Caco-2 (cell line): ENCODE data around the gene DYNC2H1. TPM values are rescaled to one million over a fixed set of nuclear protein-coding genes. Genes with fewer than 3 reads are reported as not detected.

ENCODE experiments used
- BruUV-seq: library from RNA; stranded (reverse); fragments of 400-500 nt; replicated peaks from 2 replicates; lab custom pipeline; 2021; lab: Mats Ljungman, UMichigan
- CTCF ChIA-PET: fragments of 300-600 bp; sonication (Branson Sonifier 250); formaldehyde crosslinking; loops from one replicate; lab custom pipeline; 2022; ENCODE audit warnings: antibody characterized with exemption; lab: Charles Lee
- POLR2A ChIA-PET: fragments of 300-600 bp; sonication (Branson Sonifier 250); formaldehyde crosslinking; loops from one replicate; lab custom pipeline; 2022; ENCODE audit warnings: antibody characterized with exemption; lab: Charles Lee
- DNase-seq, 2 experiments: peaks; one replicate each; pipeline versions ENCODE4 v3.0.0 to v3.0.0-alpha.2; 2020 to 2022
- H3K27me3 ChIP-seq: replicated peaks from 2 replicates; pipeline ENCODE4 v1.6.0; 2011; ENCODE audit warnings: low read length; ENCODE audit not compliant: control insufficient read depth, insufficient read depth
- H3K36me3 ChIP-seq: 2 replicates; pipeline ENCODE4 v1.5.1; 2011; ENCODE audit warnings: low read length; ENCODE audit not compliant: control insufficient read depth, insufficient read depth
- H3K4me1 ChIP-seq: fragments of 250-450 bp; sonication (Bioruptor Pico); 2 replicates; pipeline ENCODE4 v1.5.1; 2020; ENCODE audit warnings: mild to moderate bottlenecking
- H3K4me3 ChIP-seq: 2 replicates; pipeline ENCODE4 v1.5.1; 2011; ENCODE audit warnings: low read depth, mild to moderate bottlenecking, control low read depth, low read length
- H3K9me3 ChIP-seq: fragments of 250-450 bp; sonication (Bioruptor Pico); 2 replicates; pipeline ENCODE4 v1.5.1; 2020; ENCODE audit warnings: mild to moderate bottlenecking, moderate library complexity
- H3K27ac Mint-ChIP-seq: one replicate; pipeline ENCODE4 v1.8.0; 2022; ENCODE audit warnings: mixed read lengths; ENCODE audit not compliant: unreplicated experiment
- H3K27me3 Mint-ChIP-seq: one replicate; pipeline ENCODE4 v1.8.0; 2022; ENCODE audit warnings: mixed read lengths; ENCODE audit not compliant: insufficient read depth, unreplicated experiment
- H3K36me3 Mint-ChIP-seq: one replicate; pipeline ENCODE4 v1.8.0; 2022; ENCODE audit warnings: mild to moderate bottlenecking, mixed read lengths; ENCODE audit not compliant: insufficient read depth, unreplicated experiment
- H3K4me1 Mint-ChIP-seq: one replicate; pipeline ENCODE4 v1.8.0; 2022; ENCODE audit warnings: low read depth, mixed read lengths; ENCODE audit not compliant: unreplicated experiment
- H3K4me3 Mint-ChIP-seq: one replicate; pipeline ENCODE4 v1.8.0; 2022; ENCODE audit warnings: mild to moderate bottlenecking, moderate library complexity, mixed read lengths; ENCODE audit not compliant: unreplicated experiment
- H3K9me3 Mint-ChIP-seq: one replicate; pipeline ENCODE4 v1.8.0; 2022; ENCODE audit warnings: mixed read lengths; ENCODE audit not compliant: unreplicated experiment
- CTCF ChIP-seq, 2 experiments: fragments of 200-600 bp in 1 of 2; IDR thresholded peaks; 1 replicate in 1 of 2; 2 replicates in 1 of 2; pipeline versions ENCODE4 v1.5.1 to v1.8.0; 2011 to 2022; ENCODE audit warnings: antibody characterized with exemption in 1 of 2, control low read depth in 1 of 2, inconsistent platforms in 1 of 2, low read depth in 1 of 2, low read length in 1 of 2, mild to moderate bottlenecking in 1 of 2, moderate library complexity in 1 of 2; ENCODE audit not compliant: insufficient read depth in 1 of 2, severe bottlenecking in 1 of 2, unreplicated experiment in 1 of 2
- intact Hi-C: fragments of 100-400 bp; cut with micrococcal nuclease; formaldehyde crosslinking; loops from one replicate; pipeline ENCODE4 v1.10.0; 2022; ENCODE audit not compliant: unreplicated experiment
- total RNA-seq: library from RNA; stranded (reverse); gene quantifications from 2 replicates; pipeline ENCODE4 v1.2.3, GENCODE V29; 2022

Gene DYNC2H1
- total RNA-seq, 1 experiment from 2014 or later: 6.5 TPM

GRCh38 chr11:103078710-103079109, 30.5 kb upstream of the DYNC2H1 start:
- intact Hi-C loops: no loop called here
- Histone ChIP-seq H3K36me3 (peaks cover 4% of the 10 kb centered on the region), H3K4me1 (no peaks in the 10 kb centered on the region), H3K9me3 (no peaks in the 10 kb centered on the region), H3K27me3 (no peaks in the 10 kb centered on the region), H3K4me3 (no peak overlapping the region)
- no peaks in the 10 kb centered on the region for H3K27me3 Mint-ChIP-seq
- no peak overlapping the region for H3K4me3 Mint-ChIP-seq
- no peak overlapping the region for H3K27ac Mint-ChIP-seq
- H3K36me3 Mint-ChIP-seq: peaks cover 87% of the 10 kb centered on the region
- CTCF ChIA-PET: no interaction called here
- POLR2A ChIA-PET: no interaction called here
- BruUV-seq: no TSS peak
- no peak for TF ChIP-seq CTCF (IDR thresholded peaks at IDR 0.05; ENCODE audit: insufficient read depth in 1 of 2, low read depth in 1 of 2, low read length in 1 of 2, severe bottlenecking in 1 of 2, unreplicated experiment in 1 of 2)
- no peaks in the 10 kb centered on the region for H3K4me1 Mint-ChIP-seq
- no peak for DNase-seq
- H3K9me3 Mint-ChIP-seq: no peaks in the 10 kb centered on the region

- Mint-ChIP-seq H3K27me3 (no peaks in the 10 kb centered on the region), H3K36me3 (peaks cover 87% of the 10 kb centered on the region), H3K27ac (no peak overlapping the region), H3K9me3 (no peaks in the 10 kb centered on the region), H3K4me3 (no peak overlapping the region), H3K4me1 (no peaks in the 10 kb centered on the region)
- H3K4me1 ChIP-seq: no peaks in the 10 kb centered on the region
- POLR2A ChIA-PET: no interaction called here
- no TSS peak for BruUV-seq
- intact Hi-C loops: no loop called here
- H3K27me3 ChIP-seq: no peaks in the 10 kb centered on the region
- TF ChIP-seq CTCF (IDR thresholded peaks at IDR 0.05; ENCODE audit: insufficient read depth in 1 of 2, low read depth in 1 of 2, low read length in 1 of 2, severe bottlenecking in 1 of 2, unreplicated experiment in 1 of 2): no peak
- no peak for DNase-seq
- no peak overlapping the region for H3K4me3 ChIP-seq
- CTCF ChIA-PET: no interaction called here
- peaks cover 4% of the 10 kb centered on the region for H3K36me3 ChIP-seq
- H3K9me3 ChIP-seq: no peaks in the 10 kb centered on the region
Observed at GRCh38 chr11:103079833-103080232, 29.4 kb upstream of the DYNC2H1 start.

GRCh38 chr11:103085758-103086365, 23.4 kb upstream of the DYNC2H1 start:
- no peak overlapping the region for H3K4me3 ChIP-seq
- H3K27me3 ChIP-seq: no peaks in the 10 kb centered on the region
- Mint-ChIP-seq H3K9me3 (no peaks in the 10 kb centered on the region), H3K4me1 (peaks cover 6% of the 10 kb centered on the region), H3K27me3 (no peaks in the 10 kb centered on the region), H3K4me3 (no peak overlapping the region), H3K36me3 (peaks cover 71% of the 10 kb centered on the region), H3K27ac (no peak overlapping the region)
- DNase-seq: no peak
- BruUV-seq: no TSS peak
- H3K36me3 ChIP-seq: peaks cover 8% of the 10 kb centered on the region
- H3K4me1 ChIP-seq: peaks cover 20% of the 10 kb centered on the region
- intact Hi-C loops: no loop called here
- CTCF ChIA-PET: no interaction called here
- POLR2A ChIA-PET: no interaction called here
- no peak for TF ChIP-seq CTCF (IDR thresholded peaks at IDR 0.05; ENCODE audit: insufficient read depth in 1 of 2, low read depth in 1 of 2, low read length in 1 of 2, severe bottlenecking in 1 of 2, unreplicated experiment in 1 of 2)
- H3K9me3 ChIP-seq: no peaks in the 10 kb centered on the region
